BLaER1 treated with 17β-estradiol and CSF1 and Interleukin-3, amounts not matched to agents 10 nM and 100 nM (cell line): ENCODE results near the gene GRPEL1.

ENCODE experiments used
- H3K27ac ChIP-seq, 11 experiments: shearing (Covaris generic); formaldehyde crosslinking; 2 replicates each; pipeline ENCODE4 v1.8.1; 2022
- H3K27me3 ChIP-seq, 11 experiments: shearing (Covaris generic); formaldehyde crosslinking; 2 replicates each; pipeline ENCODE4 v1.8.1; 2022
- H3K36me3 ChIP-seq, 11 experiments: shearing (Covaris generic); formaldehyde crosslinking; 2 replicates each; pipeline ENCODE4 v1.8.1; 2022
- H3K4me1 ChIP-seq, 10 experiments: shearing (Covaris generic); formaldehyde crosslinking; 2 replicates each; pipeline ENCODE4 v1.8.1; 2022
- H3K4me2 ChIP-seq, 11 experiments: shearing (Covaris generic); formaldehyde crosslinking; 2 replicates each; pipeline ENCODE4 v1.8.1; 2022
- H3K4me3 ChIP-seq, 10 experiments: shearing (Covaris generic); formaldehyde crosslinking; 2 replicates each; pipeline ENCODE4 v1.8.1; 2022
- H3K9ac ChIP-seq, 11 experiments: shearing (Covaris generic); formaldehyde crosslinking; 2 replicates each; pipeline ENCODE4 v1.8.1; 2022
- H3K9me3 ChIP-seq, 11 experiments: shearing (Covaris generic); formaldehyde crosslinking; replicated peaks in 1 of 11; 2 replicates each; pipeline ENCODE4 v1.8.1; 2022
- H4K20me1 ChIP-seq, 11 experiments: shearing (Covaris generic); formaldehyde crosslinking; 2 replicates each; pipeline ENCODE4 v1.8.1; 2022
- Cebpa-rat ChIP-seq, 11 experiments: shearing (Covaris generic); IDR thresholded peaks; 2 replicates each; pipeline ENCODE4 v1.8.1; 2022

Gene GRPEL1

DNA sequence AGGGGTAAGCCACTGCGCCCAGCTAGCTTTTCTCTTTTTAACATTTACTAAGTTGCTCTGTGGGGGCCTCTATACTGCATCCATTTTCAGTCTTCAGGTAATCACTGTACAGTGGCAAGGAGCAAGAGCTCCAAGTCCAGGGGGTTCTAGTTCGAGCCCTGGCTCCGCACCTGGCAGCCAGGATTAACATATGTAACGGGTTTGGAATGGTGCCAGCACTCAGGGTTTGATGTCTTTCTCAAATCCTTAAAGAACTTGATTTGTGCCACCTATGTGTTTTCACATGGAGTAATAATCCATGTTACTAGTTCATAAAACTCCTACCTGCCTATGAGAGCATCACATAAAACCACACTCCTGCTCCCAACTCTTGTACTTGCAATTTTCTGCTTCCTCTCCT lies 4.5 kb downstream of the GRPEL1 start:
- H3K4me3 ChIP-seq: no peak overlapping the region
- no peak overlapping the region for H3K4me2 ChIP-seq
- no peak overlapping the region for H3K9ac ChIP-seq
- peaks cover 77 to 95% (median 92%) of the 10 kb centered on the region in 11 experiments for H4K20me1 ChIP-seq
- peaks cover 61 to 86% (median 76%) of the 10 kb centered on the region in 11 experiments for H3K36me3 ChIP-seq
- peaks cover 32 to 63% (median 47%) of the 10 kb centered on the region in 10 experiments for H3K4me1 ChIP-seq
- no peaks in the 10 kb centered on the region for H3K27me3 ChIP-seq
- H3K27ac ChIP-seq: no peak overlapping the region
- no peaks in the 10 kb centered on the region for H3K9me3 ChIP-seq
- no peak for TF ChIP-seq Cebpa-rat (IDR thresholded peaks at IDR 0.05)

DNA sequence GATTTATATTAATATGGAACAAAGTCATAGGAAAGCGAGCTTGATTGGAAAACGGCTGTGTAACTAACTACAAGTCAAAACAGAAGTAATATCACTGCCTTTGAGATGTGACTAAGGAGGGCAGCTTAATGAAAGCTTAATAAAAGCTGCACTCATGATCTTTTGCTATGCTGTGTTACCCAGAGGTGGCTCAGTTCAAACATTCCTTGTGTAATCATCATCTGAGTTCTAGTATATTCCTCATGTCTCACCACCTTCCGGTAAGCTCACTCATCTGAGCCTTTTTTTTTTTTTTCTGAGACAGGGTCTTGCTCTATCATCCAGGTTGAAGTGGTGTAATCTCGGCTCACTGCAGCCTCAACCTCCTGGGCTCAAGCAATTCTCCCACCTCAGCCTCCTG lies 5.0 kb downstream of the GRPEL1 start:
- Histone ChIP-seq H3K36me3 (peaks cover 61 to 91% (median 81%) of the 10 kb centered on the region in 11 experiments), H3K27me3 (no peaks in the 10 kb centered on the region)

DNA sequence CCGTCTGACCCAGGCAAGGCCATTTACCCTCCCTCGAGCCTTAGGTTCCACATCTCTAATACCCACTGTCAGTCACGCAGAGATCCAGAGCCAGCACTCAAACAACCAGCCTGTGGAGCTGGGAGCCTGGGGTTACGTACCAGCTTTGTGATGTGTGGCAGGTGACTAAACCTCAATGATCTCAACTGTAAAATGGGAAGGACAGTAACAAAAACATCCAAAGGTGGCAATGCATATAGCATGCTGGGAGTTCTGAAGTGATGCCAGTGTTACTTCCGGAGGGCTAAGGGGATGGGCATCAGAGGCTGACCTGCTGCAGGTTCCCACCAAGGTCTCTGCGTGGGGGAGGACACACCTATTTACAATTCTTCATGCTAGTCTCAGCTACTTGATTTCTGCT lies 6.0 kb downstream of the GRPEL1 start:
- Histone ChIP-seq H3K4me3 (no peak overlapping the region), H4K20me1 (peaks cover 88 to 100% (median 96%) of the 10 kb centered on the region in 11 experiments), H3K4me1 (peaks cover 34 to 67% (median 48%) of the 10 kb centered on the region in 10 experiments), H3K27ac (no peak overlapping the region), H3K27me3 (no peaks in the 10 kb centered on the region), H3K9me3 (no peaks in the 10 kb centered on the region), H3K4me2 (no peak overlapping the region), H3K9ac (no peak overlapping the region), H3K36me3 (peaks cover 67 to 100% (median 89%) of the 10 kb centered on the region in 11 experiments)
- no peak for TF ChIP-seq Cebpa-rat (IDR thresholded peaks at IDR 0.05)

More for the DNA sequence above, 5.0 kb downstream of the GRPEL1 start:
- Histone ChIP-seq H3K9me3 (no peaks in the 10 kb centered on the region), H3K4me1 (peaks cover 38 to 69% (median 52%) of the 10 kb centered on the region in 10 experiments), H3K9ac (no peak overlapping the region), H3K4me3 (no peak overlapping the region), H4K20me1 (peaks cover 83 to 100% (median 97%) of the 10 kb centered on the region in 11 experiments), H3K4me2 (no peak overlapping the region), H3K27ac (no peak overlapping the region)
- no peak for TF ChIP-seq Cebpa-rat (IDR thresholded peaks at IDR 0.05)

DNA sequence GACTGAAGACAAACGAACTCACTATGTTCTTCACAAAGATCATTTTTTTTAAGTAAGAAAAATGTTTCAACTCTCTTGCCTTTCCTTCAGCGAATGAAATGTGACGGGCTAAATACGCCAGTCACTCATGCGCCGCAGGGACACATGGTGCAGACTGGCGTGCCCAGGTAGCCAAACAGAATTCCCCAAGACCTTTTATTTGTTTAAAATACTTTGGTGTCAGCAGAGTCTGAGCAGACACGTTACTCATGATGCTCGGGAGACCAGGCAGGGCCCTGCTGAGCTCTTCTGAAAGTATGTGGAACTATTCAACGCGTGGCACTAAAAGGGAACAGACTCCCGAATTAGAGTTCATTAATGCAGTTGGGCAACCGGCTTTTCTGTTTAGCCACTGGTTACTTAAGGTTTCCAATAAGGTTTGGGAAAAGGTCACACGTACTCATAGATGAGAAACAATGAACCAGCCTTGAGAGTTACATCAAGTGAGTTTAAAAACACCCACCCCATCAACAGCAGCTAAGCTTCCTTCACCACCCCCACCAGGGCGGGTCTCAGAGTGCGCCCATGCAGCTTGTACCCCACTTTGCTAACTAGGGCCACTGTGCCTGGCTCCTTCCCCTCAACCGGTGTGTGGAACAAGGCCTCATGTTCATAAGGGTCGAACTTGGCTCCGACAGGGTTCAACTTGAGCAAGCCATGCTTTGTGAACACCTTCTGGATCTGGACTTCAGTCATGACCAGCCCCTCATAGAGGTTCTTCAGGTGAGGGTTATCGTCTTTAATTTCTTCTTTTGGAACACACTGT lies 7.3 kb downstream of the GRPEL1 start:
- peak overlapping the region in 3 of 11 experiments; percentile 19 to 59 (median 29); a peak in 4 of 22 replicates for H3K4me2 ChIP-seq
- peaks cover 22 to 62% (median 38%) of the 10 kb centered on the region in 10 experiments for H3K4me1 ChIP-seq
- H3K9ac ChIP-seq: peak overlapping the region in 2 of 11 experiments; percentile 27 to 32; a peak in 1 of 22 replicates
- H3K9me3 ChIP-seq: no peaks in the 10 kb centered on the region
- H3K27ac ChIP-seq: peak overlapping the region in 3 of 11 experiments; percentile 17 to 26 (median 20); a peak in 4 of 22 replicates
- no peak for TF ChIP-seq Cebpa-rat (IDR thresholded peaks at IDR 0.05)
- peaks cover 79 to 100% (median 94%) of the 10 kb centered on the region in 11 experiments for H3K36me3 ChIP-seq
- peaks cover 87 to 100% (median 96%) of the 10 kb centered on the region in 11 experiments for H4K20me1 ChIP-seq
- no peaks in the 10 kb centered on the region for H3K27me3 ChIP-seq
- H3K4me3 ChIP-seq: no peak overlapping the region

DNA sequence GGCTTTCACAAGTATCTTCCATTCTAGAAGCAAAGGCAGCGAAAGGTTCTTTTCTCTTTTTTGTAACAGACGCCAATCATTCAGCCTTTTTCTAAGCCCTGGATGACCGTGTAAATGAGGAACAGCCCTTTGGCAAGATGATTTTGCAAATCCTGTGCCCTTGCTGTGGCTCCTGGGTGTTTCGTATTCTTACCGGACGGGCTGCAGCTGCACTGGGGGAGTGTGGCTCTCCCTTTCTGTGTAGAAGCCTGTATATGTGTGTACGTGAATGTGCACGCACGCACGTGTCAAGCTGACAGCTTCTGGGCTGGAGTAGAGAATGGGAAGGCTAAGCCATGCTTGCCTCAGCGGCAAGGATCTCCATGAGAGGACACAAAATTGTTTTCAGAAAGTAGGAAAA lies 8.2 kb downstream of the GRPEL1 start:
- Histone ChIP-seq H3K36me3 (peaks cover 82 to 100% (median 93%) of the 10 kb centered on the region in 11 experiments), H3K27ac (peak overlapping the region in 3 of 11 experiments; percentile 17 to 26 (median 20); a peak in 3 of 22 replicates), H3K9me3 (no peaks in the 10 kb centered on the region), H3K4me1 (peaks cover 20 to 62% (median 38%) of the 10 kb centered on the region in 10 experiments), H3K4me3 (no peak overlapping the region), H4K20me1 (peaks cover 86 to 100% (median 96%) of the 10 kb centered on the region in 11 experiments), H3K9ac (no peak overlapping the region), H3K4me2 (peak overlapping the region in 4 of 11 experiments; percentile 23 to 59 (median 33); a peak in 5 of 22 replicates), H3K27me3 (no peaks in the 10 kb centered on the region)
- no peak for TF ChIP-seq Cebpa-rat (IDR thresholded peaks at IDR 0.05)

DNA sequence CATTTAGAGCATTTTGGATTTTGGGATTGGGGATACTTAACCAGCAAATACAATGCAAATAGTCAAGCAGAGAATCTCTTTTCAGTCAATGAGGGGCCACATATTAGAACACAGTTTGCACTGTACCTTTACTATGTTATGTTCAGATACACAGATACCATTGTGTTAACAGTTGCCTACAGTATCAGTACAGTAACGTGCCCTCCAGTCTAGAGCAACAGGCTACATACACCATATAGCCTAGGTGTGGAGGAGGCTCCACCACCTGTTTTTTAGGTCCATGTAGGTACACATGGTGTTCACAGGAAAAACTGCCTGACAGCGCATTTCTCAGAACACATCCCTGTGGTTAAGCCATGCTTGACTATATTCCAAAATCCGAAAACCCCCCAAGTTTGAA lies 9.1 kb downstream of the GRPEL1 start:
- peak overlapping the region; percentile 2 to 59 (median 34); a peak in 16 of 22 replicates for H3K4me2 ChIP-seq
- H3K4me1 ChIP-seq: peaks cover 28 to 68% (median 45%) of the 10 kb centered on the region in 10 experiments
- no peak for TF ChIP-seq Cebpa-rat (IDR thresholded peaks at IDR 0.05)
- 0 out of 22 replicates have a peak overlapping the region, but pooled peaks of 1 of the 11 experiments have one; percentile 15 for H3K9ac ChIP-seq
- H3K9me3 ChIP-seq: no peaks in the 10 kb centered on the region
- peaks cover 82 to 100% (median 93%) of the 10 kb centered on the region in 11 experiments for H3K36me3 ChIP-seq
- H3K27ac ChIP-seq: 0 out of 22 replicates have a peak overlapping the region, but pooled peaks of 1 of the 11 experiments have one; percentile 14
- no peak overlapping the region for H3K4me3 ChIP-seq
- no peaks in the 10 kb centered on the region for H3K27me3 ChIP-seq
- H4K20me1 ChIP-seq: peaks cover 86 to 100% (median 96%) of the 10 kb centered on the region in 11 experiments

DNA sequence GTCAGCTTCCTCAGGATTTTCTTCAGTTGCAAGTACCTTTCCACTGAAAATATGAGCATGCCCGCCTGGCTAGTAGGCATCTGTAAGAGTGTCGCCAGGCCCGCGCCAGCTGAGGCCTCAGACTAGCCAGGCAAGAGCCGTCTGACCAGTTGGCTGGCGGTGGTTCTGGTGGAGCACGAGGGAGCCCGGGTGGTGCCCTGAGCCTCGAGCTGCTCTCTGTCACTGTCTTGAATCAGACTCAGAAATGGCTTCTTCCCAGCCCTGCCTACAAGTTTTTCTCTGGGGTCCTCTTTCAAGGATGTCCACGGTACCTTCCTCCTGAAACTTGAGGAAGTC lies 11.9 kb downstream of the GRPEL1 start:
- H3K9me3 ChIP-seq: no peaks in the 10 kb centered on the region
- no peak overlapping the region for H3K9ac ChIP-seq
- H4K20me1 ChIP-seq: peaks cover 88 to 100% (median 98%) of the 10 kb centered on the region in 11 experiments
- H3K4me3 ChIP-seq: no peak overlapping the region
- H3K36me3 ChIP-seq: peaks cover 66 to 88% (median 73%) of the 10 kb centered on the region in 11 experiments
- TF ChIP-seq Cebpa-rat (IDR thresholded peaks at IDR 0.05): no peak
- peak overlapping the region in 5 of 11 experiments; percentile 68 to 92 (median 90); a peak in 8 of 22 replicates for H3K4me2 ChIP-seq
- peaks cover 0 to 3% (median 0%) of the 10 kb centered on the region in 11 experiments; a peak in 1 of 22 replicates for H3K27me3 ChIP-seq
- peaks cover 57 to 85% (median 73%) of the 10 kb centered on the region in 10 experiments for H3K4me1 ChIP-seq
- H3K27ac ChIP-seq: no peak overlapping the region; a peak in 1 of 22 replicates

DNA sequence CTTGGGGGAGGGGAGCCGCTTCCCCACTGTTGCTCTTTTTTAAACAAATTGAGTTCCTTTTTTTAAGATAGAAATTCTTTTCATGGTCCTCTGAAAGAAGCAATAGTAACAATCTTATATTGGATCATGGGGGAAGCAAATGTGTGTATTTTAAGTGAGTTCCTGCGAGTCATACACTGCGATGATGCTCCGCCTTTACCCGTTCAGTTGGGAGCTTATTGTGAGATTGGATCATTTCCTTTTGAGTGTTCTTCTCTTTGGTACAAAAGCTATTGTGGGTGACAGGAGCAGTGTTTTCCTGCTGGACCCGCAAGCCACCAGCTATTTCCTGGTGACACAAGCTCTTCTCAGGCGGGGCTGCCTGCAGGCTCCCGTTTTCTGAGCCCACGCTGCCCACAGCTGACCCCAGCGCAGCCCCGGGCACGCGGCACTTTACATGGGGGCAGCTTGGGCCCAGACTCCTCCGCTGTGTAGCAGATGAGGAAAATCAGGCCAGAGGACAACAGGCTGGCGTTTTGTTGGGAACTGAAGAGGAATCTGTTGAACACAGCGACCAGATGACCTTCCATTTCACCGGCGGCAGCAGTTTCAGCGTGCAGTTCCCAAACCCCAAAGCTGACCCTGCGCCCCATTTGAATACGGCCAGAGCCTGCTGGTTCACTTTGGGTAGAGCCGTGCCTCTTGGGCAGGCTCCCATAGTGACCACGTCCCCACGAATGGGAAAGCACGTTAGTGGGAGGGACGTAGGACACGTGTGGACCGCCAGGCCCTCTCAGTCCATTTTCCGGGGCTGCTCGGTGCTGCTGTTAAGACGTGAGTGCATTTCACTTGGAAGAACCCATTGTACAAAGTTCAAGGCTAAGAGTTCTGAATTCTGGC lies 12.5 kb downstream of the GRPEL1 start:
- Histone ChIP-seq H3K36me3 (peaks cover 66 to 88% (median 71%) of the 10 kb centered on the region in 11 experiments), H3K4me1 (peaks cover 63 to 86% (median 75%) of the 10 kb centered on the region in 10 experiments)

More for the DNA sequence above, 12.5 kb downstream of the GRPEL1 start:
- Histone ChIP-seq H3K9me3 (no peaks in the 10 kb centered on the region), H3K9ac (peak overlapping the region in 3 of 11 experiments; percentile 0 to 30 (median 27); a peak in 4 of 22 replicates), H4K20me1 (peaks cover 88 to 100% (median 98%) of the 10 kb centered on the region in 11 experiments), H3K4me3 (no peak overlapping the region), H3K27me3 (peaks cover 0 to 3% (median 0%) of the 10 kb centered on the region in 11 experiments; a peak in 2 of 22 replicates), H3K4me2 (peak overlapping the region; percentile 68 to 92 (median 88); a peak in 20 of 22 replicates), H3K27ac (peak overlapping the region in 5 of 11 experiments; percentile 3 to 33 (median 22); a peak in 6 of 22 replicates)
- no peak for TF ChIP-seq Cebpa-rat (IDR thresholded peaks at IDR 0.05)
